GM12878 (cell line): ENCODE measurements around the gene DPY30. TPM values are rescaled to one million over a fixed set of nuclear protein-coding genes. Genes with fewer than 3 reads are reported as not detected.
A peak's percentile ranks its signal among the peaks of the same experiment; 100 is the strongest.

Source experiments
- ATAC-seq: fragments of 200-7000 bp; cut with Tn5 transposase; 3 replicates; pipeline ENCODE4 v1.9.1; 2020; ENCODE audit warnings: mild to moderate bottlenecking, moderate library complexity
- BruUV-seq: library from RNA; stranded (reverse); fragments of 400-500 nt; replicated peaks from 2 replicates; lab custom pipeline; 2021; lab: Mats Ljungman, UMichigan
- CTCF ChIA-PET: fragments of 300-600 bp; sonication (Branson Sonifier 250); formaldehyde crosslinking; extraction: SDS; loops from one replicate; lab custom pipeline; 2021; ENCODE audit warnings: inconsistent platforms; lab: Yijun Ruan, JAX
- POLR2A ChIA-PET: fragments of 350-600 bp; formaldehyde crosslinking; extraction: SDS; loops from one replicate; lab custom pipeline; 2021; ENCODE audit warnings: inconsistent platforms; lab: Charles Lee
- RAD21 ChIA-PET: fragments of 300-600 bp; sonication (Branson Sonifier 250); formaldehyde crosslinking; loops from one replicate; lab custom pipeline; 2023; ENCODE audit warnings: antibody characterized with exemption; ENCODE audit not compliant: unreplicated experiment; lab: Charles Lee
- SMC1A ChIA-PET: fragments of 300-600 bp; sonication (Branson Sonifier 250); formaldehyde crosslinking; loops from one replicate; lab custom pipeline; 2023; ENCODE audit not compliant: unreplicated experiment, uncharacterized antibody; lab: Charles Lee
- DNase-seq: peaks from one replicate; pipeline ENCODE4 v3.0.0-alpha.2; 2011; ENCODE audit warnings: low read depth, low spot score
- FAIRE-seq: peaks from 3 replicates; lab custom pipeline; 2011; peaks lifted over from hg19 to GRCh38; lab: Jason Lieb, UNC
- H2AFZ ChIP-seq: 2 replicates; pipeline ENCODE4 v1.6.0; 2011; ENCODE audit warnings: low read depth, low read length, control low read depth; ENCODE audit not compliant: control insufficient read depth
- H3K27ac ChIP-seq: 2 replicates; pipeline ENCODE4 v1.5.1; 2011; ENCODE audit warnings: control low read depth; ENCODE audit not compliant: control insufficient read depth, insufficient read depth
- H3K27me3 ChIP-seq, 2 experiments: replicated peaks in 1 of 2; 2 replicates each; pipeline versions ENCODE4 v1.6.0 to v1.6.1; 2011; ENCODE audit warnings: low read length in 1 of 2; ENCODE audit not compliant: control insufficient read depth in 2 of 2, insufficient read depth in 2 of 2
- H3K36me3 ChIP-seq, 2 experiments: 2 replicates each; pipeline ENCODE4 v1.5.1; 2011; ENCODE audit warnings: low read length in 1 of 2; ENCODE audit not compliant: control insufficient read depth in 2 of 2, insufficient read depth in 2 of 2
- H3K4me1 ChIP-seq: 2 replicates; pipeline ENCODE4 v1.6.1; 2011; ENCODE audit warnings: mild to moderate bottlenecking, low read length, moderate library complexity, mixed read lengths; ENCODE audit not compliant: control insufficient read depth, insufficient read depth
- H3K4me2 ChIP-seq: 2 replicates; pipeline ENCODE4 v1.6.0; 2011; ENCODE audit warnings: control low read depth; ENCODE audit not compliant: control insufficient read depth, insufficient read depth
- H3K4me3 ChIP-seq: fragments of 200-600 bp; sonication (generic); 2 replicates; pipeline ENCODE4 v1.5.1; 2016
- H3K79me2 ChIP-seq: 2 replicates; pipeline ENCODE4 v1.6.0; 2011; ENCODE audit warnings: low read length; ENCODE audit not compliant: control insufficient read depth, insufficient read depth
- H3K9ac ChIP-seq: 2 replicates; pipeline ENCODE4 v1.8.0; 2011; ENCODE audit warnings: low read length, control low read depth, mixed read lengths; ENCODE audit not compliant: control insufficient read depth, insufficient read depth
- H3K9me3 ChIP-seq: replicated peaks from 3 replicates; pipeline ENCODE4 v1.5.1; 2011; ENCODE audit warnings: mild to moderate bottlenecking, low read length; ENCODE audit not compliant: control insufficient read depth, insufficient read depth
- H4K20me1 ChIP-seq: 2 replicates; pipeline ENCODE4 v1.6.0; 2011; ENCODE audit not compliant: control insufficient read depth, insufficient read depth
- CBFB ChIP-seq: IDR thresholded peaks from 2 replicates; pipeline ENCODE4 v1.6.1; 2016; ENCODE audit warnings: antibody characterized with exemption, low read depth
- EED ChIP-seq: sonication (generic); IDR thresholded peaks from 2 replicates; pipeline ENCODE4 v1.6.1; 2016; ENCODE audit warnings: antibody characterized with exemption, low read depth
- HDAC2 ChIP-seq: fragments of 200-600 bp; sonication (generic); IDR thresholded peaks from 2 replicates; pipeline ENCODE4 v1.6.1; 2017
- HDGF ChIP-seq: fragments of 450-650 bp; IDR thresholded peaks from 2 replicates; pipeline ENCODE4 v1.6.1; 2016; ENCODE audit warnings: antibody characterized with exemption
- IKZF2 ChIP-seq, 2 experiments: fragments of 450-650 bp; IDR thresholded peaks; 2 replicates each; pipeline ENCODE4 v1.6.1; 2017; ENCODE audit warnings: mild to moderate bottlenecking in 2 of 2, moderate library complexity in 2 of 2
- KAT2A ChIP-seq: conservative IDR thresholded peaks from 2 replicates; pipeline ENCODE4 v1.6.1; 2011; ENCODE audit warnings: low read depth, low read length; ENCODE audit not compliant: control insufficient read depth
- MEF2B ChIP-seq: fragments of 450-650 bp; IDR thresholded peaks from 2 replicates; pipeline ENCODE4 v1.6.1; 2018; ENCODE audit warnings: mild to moderate bottlenecking, moderate library complexity; ENCODE audit not compliant: partially characterized antibody, poor library complexity, severe bottlenecking
- RUNX3 ChIP-seq: IDR thresholded peaks from 2 replicates; pipeline ENCODE4 v1.6.1; 2012; ENCODE audit warnings: low read length, inconsistent platforms
- WGBS: methylation state at CpG from one replicate; pipeline ENCODE4 v1.1.6; 2016; ENCODE audit warnings: low lambda C conversion rate; ENCODE audit not compliant: insufficient replicate concordance, insufficient coverage; ENCODE audit errors: missing lambda C conversion rate; 5-methylcytosine and 5-hydroxymethylcytosine counted together
- in situ Hi-C: fragments of 300-500 bp; cut with MboI; formaldehyde crosslinking; loops from 9 replicates; pipeline ENCODE4 v1.14.3; 2018; ENCODE audit warnings: mixed read lengths
- intact Hi-C: fragments of 100-400 bp; cut with micrococcal nuclease; formaldehyde crosslinking; loops from one replicate; pipeline ENCODE4 v1.14.2; 2022; ENCODE audit not compliant: unreplicated experiment
- polyA plus RNA-seq, 11 experiments: library from polyadenylated mRNA; depleted of rRNA in 4 of 11; unstranded in 6 of 11; stranded (reverse) in 5 of 11; fragments of >200 nt; fragmentation: Nextera tagmentation in 4 of 11; fragmentation: Illumina TruSeq in 1 of 11; extraction: Ambion mirVana in 4 of 11; extraction: Trizol in 1 of 11; gene quantifications; 1 replicate in 1 of 11; 2 replicates in 10 of 11; pipeline versions ENCODE4 v1.2.1 to v1.2.3, GENCODE V29; 2011 to 2016; ENCODE audit warnings: inconsistent platforms in 2 of 11, missing spikeins in 2 of 11, low read depth in 1 of 11
- total RNA-seq, 4 experiments: library from RNA; depleted of rRNA in 3 of 4; stranded (reverse); fragments of >200 nt in 3 of 4; fragmentation: Illumina TruSeq in 1 of 4; extraction: Trizol in 1 of 4; gene quantifications; 2 replicates each; pipeline versions ENCODE4 v1.2.1 to v1.2.3, GENCODE V29; 2013 to 2021

The DPY30 gene
- total and polyA plus RNA-seq, 10 of the 15 experiments (the other 5 are each of a cell fraction or from before 2014, with no cell fraction given): 45.8 to 307 (median 89.2) TPM

DNA sequence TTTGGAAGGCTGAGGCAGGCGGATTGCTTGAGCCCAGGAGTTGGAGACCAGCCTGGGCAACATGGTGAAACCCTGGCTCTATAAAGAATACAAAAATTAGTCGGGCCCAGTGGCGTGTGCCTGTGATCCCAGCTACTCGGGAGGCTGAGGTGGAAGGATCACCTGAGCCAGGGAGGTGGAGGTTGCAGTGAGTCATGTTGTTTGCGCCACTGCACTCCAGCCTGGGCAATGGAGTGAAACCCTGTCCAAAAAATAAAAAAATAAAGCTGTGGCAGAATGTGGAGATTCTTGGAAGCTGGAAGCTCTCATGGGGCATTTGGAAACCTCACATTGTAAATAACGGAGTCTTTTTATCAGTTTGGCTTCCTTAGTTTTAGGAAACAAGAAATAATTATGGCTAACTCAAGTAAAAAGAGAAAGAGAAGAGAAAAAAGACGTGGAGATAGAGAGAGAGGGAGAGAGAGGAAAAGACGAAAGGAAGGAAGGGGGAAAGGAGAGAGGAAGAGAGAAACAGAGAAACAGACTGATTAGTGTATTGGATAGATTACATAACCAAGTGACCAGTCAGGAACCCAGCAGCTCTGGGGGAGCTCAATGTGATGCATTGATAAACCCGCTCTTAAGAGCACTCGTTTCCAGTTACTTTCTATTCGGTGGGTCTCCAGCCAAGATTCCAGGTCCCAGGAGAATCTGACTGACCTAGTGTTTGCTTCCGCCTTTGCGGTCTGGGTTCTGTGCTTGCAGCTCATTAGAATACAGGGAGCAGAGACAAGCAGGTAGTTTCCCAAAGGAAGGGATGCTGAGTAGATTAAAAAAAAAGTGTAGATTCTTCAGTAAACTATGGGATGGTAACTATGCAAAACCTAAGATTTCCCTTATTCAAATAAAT is 22.6 kb upstream of the DPY30 start:
- peaks cover 11% of the 10 kb centered on the region; the same call in 1 of the 2 replicates for H3K4me1 ChIP-seq
- RAD21 ChIA-PET: interaction anchor here (0.6 to 4.1 kb wide), 5 partner anchors 22 to 314 kb away, joined by 3 to 39 read pairs (median 4); partner anchors contain the start of gene DPY30
- in situ Hi-C loops: no loop called here
- ATAC-seq (no peak), DNase-seq (no peak), FAIRE-seq (no peak)
- intact Hi-C loops: loop anchor here (5.0 kb wide), 2 partner anchors 105 kb away; partner anchors contain the start of gene SLC30A6
- POLR2A ChIA-PET: interaction anchor here (1.3 to 3.8 kb wide), 5 partner anchors 10 to 103 kb away, joined by 4 to 31 read pairs (median 8); partner anchors contain the start of genes DPY30 and SLC30A6
- no TSS peak for BruUV-seq
- H3K9me3 ChIP-seq: no peaks in the 10 kb centered on the region
- H3K27me3 ChIP-seq: no peaks in the 10 kb centered on the region
- H3K36me3 ChIP-seq: no peaks in the 10 kb centered on the region
- H3K79me2 ChIP-seq: peaks cover 8% of the 10 kb centered on the region
- SMC1A ChIA-PET: interaction anchor here (0.7 to 2.3 kb wide), 7 partner anchors 7 to 103 kb away, joined by 3 to 14 read pairs (median 3); partner anchors contain the start of genes DPY30 and SLC30A6
- peak overlapping the region; percentile 95 for H2AFZ ChIP-seq
- 31% methylated on average over 13 of the region's 13 CpGs for WGBS
- peak overlapping the region; percentile 81 for H3K9ac ChIP-seq
- H3K27ac ChIP-seq: no peak overlapping the region
- H3K4me2 ChIP-seq: peak overlapping the region; percentile 99
- H3K4me3 ChIP-seq: peak overlapping the region; percentile 87
- H4K20me1 ChIP-seq: no peaks in the 10 kb centered on the region
- CTCF ChIA-PET: interaction anchor here (0.6 to 3.8 kb wide), 7 partner anchors 16 to 793 kb away, joined by 3 to 29 read pairs (median 3); partner anchors contain the start of gene DPY30
- TF ChIP-seq MEF2B: peak; percentile 9
- TF ChIP-seq CBFB: peak; percentile 11; the same call in 1 of the 2 replicates
- TF ChIP-seq RUNX3: peak; percentile 66
- TF ChIP-seq HDAC2: no peak
- TF ChIP-seq IKZF2 (IDR thresholded peaks at IDR 0.05): peak in 1 of 2 experiments; percentile 8; a peak in 2 of 4 replicates
- TF ChIP-seq EED: 0 out of 2 replicates have a peak, but pooled peaks have one; percentile 15
- TF ChIP-seq KAT2A: no peak
- TF ChIP-seq HDGF: no peak
